CD4-positive, alpha-beta T cell treated with Interleukin-17A for 1 hour (primary cell): ENCODE data around the gene N4BP2.
"Not testable (repeated sequence)": the region's sequence is repeated elsewhere in the genome, so short reads cannot be mapped to it uniquely, and the experiment has no call there.

Experiments used
- DNase-seq: peaks from one replicate; pipeline ENCODE4 v3.0.0-alpha.2; 2020

Gene N4BP2

DNA sequence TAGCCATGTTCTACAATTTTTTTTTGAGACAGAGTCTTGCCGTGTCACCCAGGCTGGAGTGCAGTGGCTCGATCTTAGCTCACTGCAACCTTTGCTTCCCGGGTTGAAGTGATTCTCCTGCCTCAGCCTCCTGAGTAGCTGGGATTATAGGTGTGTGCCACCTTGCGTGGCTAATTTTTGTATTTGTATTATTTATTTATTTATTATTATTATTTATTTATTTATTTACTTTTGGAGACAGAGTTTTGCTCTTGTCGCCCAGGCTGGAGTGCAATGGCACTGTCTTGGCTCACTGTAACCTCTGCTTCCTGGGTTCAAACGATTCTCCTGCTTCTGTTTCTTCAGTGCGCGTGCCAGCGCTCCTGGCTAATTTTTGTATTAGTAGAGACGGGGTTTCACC is 36.8 kb downstream of the N4BP2 start:
- DNase-seq: not testable (repeated sequence)

DNA sequence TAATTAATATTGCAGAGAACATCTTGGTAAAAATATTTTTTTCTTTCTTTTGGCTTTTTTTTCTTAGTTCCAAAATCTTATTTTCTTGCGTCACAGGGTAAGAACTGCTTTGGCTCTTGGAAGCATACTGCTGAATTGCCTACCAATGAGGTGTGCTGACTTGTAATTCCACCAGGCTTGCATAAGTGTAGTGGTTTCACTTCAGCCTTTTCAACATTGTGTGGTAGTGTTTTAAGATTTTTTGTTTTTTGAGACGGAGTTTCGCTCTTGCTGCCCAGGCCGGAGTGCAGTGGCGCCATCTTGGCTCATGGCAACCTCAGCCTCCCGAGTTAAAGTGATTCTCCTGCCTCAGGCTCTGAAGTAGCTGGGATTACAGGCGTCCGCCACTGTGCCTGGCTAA is 42.4 kb downstream of the N4BP2 start:
- DNase-seq: no peak

DNA sequence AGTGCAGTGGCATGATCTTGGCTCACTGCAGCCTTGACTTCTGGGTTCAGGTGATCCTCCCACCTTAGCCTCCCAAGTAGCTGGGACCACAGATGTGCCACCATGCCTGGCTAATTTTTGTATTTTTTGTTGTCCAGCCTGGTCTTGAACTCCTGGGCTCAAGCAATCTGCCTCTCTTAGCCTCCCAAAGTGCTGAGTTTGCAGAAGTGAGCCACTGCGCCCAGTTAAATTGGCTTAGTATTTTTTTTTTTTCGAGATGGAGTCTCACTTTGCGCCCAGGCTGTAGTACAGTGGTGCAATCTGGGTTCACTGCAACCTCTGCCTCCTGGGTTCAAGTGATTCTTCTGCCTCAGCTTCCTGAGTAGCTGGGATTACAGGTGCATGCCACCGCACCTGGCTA is 50.5 kb downstream of the N4BP2 start:
- DNase-seq: not testable (repeated sequence)

DNA sequence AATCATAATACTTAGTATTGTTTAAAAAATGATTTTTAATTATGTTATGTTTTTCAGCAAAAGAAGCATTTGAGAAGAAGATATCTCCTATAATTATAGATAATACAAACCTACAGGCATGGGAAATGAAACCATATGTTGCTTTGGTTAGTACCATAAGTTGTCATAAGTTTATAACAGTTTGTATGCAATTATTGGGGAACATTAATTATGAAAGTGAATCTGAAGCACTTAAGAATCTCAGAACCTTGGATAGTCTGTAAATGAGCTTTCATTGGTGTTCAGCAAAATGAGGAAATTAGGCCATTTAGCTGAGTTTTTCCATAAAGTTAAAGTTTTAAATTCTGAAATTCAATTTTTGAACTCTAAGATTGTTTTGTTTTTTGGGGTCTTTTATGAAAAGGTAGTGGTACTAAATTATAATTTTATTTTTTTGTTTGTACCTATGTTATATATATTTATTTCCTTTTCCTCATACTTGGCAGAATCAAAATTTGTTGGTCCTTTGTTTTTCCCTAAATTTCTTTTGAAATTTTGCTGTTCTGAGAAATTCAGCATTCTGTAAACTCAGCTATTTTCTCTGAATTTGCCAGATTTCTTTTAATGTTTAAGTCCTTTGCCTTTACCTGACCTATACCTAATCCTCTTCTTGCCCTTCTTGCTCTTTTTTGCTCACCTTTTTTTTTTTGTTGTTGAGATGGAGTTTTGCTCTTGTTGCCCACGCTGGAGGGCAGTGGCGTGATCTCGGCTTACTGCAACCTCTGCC is 55.6 kb downstream of the N4BP2 start:
- DNase-seq: no peak

DNA sequence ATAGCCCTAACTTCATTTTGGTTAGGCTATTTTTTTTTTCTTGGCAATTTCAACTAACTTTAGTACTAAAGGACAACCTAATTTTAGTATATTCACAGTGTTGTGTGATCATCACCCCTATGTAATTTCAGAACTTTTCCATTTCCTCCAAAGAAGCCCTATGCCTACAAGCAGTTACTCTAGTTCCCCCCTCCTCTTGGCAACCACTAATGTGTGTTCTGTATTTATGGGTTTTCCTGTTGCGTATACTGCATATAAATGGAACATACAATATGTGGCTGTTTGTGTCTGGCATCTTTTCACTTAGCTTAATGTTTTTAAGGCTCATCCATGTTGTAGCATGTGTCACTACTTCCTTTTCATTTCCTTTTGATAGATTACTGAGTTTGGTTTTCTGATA is 57.6 kb downstream of the N4BP2 start:
- no peak for DNase-seq

DNA sequence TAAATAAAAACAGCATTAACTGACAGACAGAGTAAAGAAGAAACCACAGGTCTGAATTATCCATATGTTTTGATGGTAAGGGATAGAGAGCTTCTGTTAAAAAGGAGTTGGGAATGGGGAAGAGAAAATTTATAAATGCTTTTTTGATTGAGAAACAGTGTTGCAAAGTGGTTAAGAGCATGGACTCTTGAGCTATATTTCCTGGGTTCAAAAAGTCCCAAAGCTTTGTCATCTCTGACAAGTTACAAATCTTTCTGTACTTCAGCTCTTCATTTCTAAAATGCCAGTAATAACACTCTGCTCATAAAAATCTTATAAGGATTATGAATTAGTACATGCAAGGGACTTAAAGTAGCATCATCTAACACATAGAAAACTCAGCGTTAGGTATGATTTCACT is 62.2 kb downstream of the N4BP2 start:
- no peak for DNase-seq

DNA sequence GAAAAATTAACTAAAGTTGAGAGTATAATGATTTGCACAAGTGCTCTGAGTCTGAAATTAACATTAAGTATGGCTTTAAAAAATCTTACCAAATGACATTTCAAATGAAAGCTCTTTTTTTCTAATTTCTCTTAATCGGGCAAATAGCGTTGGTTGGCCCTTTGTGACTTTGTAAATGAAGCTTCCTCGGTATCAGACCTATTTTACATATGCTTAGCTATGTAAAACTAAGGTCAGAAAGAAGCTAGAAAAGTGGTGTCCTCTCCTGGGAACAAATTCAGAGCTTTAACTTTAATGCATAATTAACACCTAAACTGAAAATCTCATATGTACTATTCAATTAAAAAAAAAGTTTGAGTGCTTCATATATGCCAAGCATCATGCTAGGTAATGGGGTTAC is 62.7 kb downstream of the N4BP2 start:
- DNase-seq: no peak

DNA sequence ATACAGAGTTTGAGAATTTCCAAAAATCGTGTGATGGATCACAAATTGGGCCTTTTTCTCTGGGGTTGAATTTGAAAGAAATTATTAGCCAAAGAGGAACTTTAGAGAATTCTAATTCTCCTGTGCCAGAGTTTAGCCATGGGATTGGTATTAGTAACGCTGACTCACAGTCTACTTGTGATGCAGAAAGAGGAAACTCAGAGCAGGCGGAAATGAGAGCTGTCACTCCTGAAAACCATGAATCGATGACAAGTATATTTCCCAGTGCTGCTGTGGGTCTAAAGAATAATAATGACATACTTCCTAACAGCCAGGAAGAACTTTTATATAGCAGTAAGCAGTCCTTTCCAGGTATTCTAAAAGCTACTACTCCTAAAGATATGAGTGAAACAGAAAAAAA is 64.9 kb downstream of the N4BP2 start:
- DNase-seq: peak; percentile 16

DNA sequence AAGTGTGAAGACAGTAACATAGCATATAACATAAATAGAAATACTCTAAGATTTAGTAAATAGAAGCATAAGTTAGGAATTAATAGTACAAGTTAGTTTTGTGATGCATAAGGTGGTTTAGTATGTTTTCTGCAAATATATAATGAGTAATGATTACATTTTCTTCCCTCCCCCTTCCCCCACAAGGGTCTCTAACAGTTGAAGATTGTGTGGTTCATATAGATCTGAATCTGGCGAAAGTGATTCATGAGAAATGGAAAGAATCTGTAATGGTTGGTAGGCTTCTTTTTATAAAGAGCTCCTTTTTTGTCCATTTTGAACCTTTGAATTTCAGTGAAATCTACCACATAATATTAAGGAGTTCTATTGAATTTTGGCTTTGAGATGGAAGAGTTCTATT is 66.3 kb downstream of the N4BP2 start:
- DNase-seq: no peak

DNA sequence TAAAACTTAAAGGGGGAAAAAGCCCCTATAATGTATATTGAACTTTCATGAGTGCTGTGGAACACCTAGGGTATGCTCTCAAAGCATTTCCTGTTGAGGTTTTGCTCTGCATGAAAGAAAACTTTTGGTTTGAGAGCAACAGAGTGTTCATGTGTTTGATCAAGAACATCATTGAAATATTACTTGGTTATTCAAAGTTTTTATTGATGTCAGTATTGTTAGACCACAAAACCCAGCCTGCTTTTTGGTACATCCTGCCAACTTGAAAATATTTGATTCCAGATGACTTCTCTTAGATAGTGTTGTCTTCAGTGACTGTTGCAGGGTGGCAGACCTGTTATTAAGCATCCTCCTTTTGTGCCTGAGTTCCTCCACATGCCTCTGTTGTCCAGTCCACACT is 68.0 kb downstream of the N4BP2 start:
- DNase-seq: peak; percentile 56

DNA sequence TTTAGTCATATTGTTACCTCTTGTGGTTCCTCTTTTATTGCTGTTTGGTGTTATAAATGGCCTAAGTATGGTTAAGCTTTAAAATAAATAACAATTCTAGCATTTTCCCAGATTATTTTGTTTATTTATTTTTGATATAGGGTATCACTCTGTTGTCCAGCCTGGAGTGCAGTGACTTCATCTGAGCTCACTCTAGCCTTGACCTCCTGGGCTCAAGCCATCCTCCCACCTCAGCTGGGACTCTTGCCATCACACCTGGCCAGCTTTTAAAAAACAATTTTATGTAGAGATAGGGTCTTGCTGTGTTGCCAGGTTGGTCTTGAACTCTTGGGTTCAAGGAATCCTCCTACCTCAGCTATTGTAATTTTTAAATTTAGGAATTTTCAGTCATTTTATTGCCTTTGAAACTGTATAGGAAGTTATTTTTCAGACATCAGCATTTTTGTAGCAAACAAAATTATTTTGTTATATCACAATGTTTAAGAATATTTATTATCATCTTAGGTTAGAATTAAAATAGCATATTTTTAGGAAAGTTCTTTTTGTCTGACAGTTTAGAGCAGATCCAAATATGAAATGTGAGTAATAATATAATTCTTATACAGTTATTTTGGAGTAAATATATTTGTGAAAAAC is 73.9 kb downstream of the N4BP2 start:
- DNase-seq: no peak

DNA sequence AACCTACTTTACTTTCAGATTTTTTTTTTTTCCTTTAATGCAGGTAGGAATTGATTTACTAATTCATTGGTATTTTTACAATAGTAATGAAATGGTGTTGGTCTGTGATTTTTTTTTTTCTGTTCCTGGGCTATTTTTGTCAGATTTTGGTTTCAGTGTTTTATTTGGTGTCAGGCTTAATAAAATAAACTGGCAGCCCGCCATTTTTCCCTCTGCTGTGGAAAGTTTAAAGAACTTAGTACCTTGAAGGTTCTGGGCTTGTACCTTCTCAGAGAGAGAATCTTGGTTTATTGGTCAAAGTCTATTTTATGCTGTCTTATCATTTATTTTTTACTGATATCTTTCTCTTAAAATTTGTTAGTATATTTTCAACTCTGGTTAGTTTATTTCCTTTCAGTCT is 76.2 kb downstream of the N4BP2 start:
- DNase-seq: no peak

DNA sequence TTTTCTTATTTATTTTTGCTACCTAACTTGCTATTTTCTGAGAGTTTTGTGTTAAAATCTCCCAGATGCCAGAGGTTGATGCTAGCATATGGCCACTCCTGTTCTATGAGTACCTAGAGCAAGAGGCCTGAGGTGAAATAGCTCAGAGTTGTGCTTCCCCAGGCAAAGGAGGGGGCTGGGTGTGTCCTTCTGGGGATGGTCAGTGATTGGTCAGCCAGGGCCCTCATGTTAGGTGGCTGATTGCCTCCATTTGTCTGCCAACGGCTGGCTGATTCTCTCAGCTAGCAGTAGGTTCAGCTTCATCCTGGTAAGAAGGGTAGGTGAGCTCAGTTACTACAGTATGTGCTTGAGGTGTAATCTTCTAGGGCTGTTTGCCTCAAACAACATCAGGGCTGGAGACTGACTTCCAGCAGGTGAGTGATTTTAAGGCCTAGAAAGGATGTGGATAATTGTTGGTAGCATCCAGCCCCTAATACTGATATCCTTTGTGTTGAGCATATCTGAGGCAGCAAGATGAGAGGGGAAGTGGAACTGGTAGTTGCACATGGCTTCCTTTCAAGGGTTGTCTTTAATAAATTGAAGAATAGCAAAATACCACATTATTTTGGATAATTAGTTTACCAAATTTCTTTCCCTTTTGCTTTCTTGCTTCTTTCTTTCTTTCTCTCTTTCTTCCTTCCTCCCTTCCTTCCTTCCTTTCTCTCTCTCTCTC is 77.7 kb downstream of the N4BP2 start:
- no peak for DNase-seq

DNA sequence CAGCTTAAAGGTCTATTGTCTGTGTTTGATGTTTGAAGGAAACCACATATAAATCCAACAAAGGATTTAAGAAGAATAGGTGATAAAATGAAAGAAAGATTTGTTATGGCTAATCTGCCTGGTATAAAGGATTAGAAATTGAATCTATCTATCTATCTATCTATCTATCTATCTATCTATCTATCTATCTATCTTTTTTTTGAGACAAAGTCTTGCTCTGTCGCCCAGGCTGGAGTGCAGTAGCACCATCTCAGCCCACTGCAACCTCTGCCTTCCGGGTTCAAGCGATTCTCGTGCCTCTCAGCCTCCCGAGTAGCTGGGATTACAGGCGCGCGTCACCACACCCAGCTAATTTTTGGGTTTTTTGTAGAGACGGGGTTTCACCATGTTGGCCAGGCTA is 79.6 kb downstream of the N4BP2 start:
- not testable (repeated sequence) for DNase-seq

DNA sequence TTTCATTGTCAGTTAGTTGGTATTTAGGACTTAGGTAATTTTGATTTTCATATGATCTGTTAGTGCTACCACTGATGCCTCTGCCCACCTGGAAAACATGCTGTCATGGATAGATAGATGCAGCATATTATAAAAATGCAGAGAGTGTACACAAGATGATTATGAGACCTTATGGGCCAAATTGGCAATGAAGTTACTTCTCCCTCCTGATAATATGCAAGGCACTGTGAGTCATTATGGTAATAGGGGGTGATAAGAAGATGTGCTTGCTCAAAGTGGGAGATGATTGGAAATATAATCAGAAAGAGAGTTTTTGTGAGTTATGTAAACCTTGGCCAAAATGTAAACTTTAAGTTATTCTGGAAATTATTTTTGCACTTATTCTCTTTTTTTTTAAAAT is 83.5 kb downstream of the N4BP2 start:
- DNase-seq: no peak

DNA sequence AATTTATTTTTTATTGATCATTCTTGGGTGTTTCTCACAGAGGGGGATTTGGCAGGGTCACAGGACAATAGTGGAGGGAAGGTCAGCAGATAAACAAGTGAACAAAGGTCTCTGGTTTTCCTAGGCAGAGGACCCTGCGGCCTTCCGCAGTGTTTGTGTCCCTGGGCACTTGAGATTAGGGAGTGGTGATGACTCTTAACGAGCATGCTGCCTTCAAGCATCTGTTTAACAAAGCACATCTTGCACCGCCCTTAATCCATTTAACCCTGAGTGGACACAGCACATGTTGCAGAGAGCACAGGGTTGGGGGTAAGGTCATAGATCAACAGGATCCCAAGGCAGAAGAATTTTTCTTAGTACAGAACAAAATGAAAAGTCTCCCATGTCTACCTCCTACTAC is 83.9 kb downstream of the N4BP2 start:
- not testable (repeated sequence) for DNase-seq

DNA sequence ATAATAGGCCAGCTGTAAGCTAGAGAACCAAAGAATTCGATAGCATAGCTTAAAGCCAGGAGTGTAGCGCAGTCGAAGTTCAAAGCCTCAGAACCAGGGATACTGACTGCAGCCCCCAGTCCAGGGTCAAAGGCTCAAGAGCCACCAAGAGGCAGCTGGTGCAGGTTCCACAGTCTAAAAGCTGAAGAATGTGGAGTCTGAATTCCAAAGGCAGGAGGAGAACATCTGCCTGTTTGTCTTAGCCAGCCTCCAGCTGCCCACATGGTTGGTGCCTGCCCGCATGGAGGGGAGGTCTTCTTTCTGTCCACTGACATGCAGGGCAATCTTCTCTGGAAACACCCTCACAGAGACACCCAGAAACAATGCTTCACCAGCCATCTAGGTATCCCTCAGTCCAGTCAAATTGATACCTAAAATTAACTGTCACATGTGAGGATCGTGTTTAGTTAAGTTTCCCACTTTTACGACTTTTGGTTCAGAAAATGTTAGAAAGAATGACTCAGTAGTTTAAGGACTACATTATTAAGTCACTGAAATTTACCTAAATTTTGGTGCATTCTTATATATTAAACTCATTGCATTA is 87.4 kb downstream of the N4BP2 start:
- DNase-seq: no peak

DNA sequence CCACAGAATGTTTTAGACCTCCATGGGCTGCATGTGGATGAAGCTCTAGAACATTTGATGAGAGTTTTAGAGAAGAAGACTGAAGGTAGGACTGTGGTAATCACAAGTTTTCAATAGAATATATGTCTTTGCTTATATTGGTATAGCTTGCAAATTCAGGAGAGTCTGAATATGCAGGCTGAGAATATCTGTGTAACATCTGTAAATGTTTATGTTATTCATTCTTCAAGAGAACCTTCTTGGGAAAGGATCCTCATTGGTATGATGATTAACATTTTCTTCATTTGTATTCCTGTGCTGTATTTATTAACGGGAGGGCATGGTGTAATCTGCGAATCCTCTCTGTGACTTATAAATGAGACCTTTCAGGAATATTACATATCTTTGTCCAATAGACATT is 88.1 kb downstream of the N4BP2 start:
- no peak for DNase-seq

DNA sequence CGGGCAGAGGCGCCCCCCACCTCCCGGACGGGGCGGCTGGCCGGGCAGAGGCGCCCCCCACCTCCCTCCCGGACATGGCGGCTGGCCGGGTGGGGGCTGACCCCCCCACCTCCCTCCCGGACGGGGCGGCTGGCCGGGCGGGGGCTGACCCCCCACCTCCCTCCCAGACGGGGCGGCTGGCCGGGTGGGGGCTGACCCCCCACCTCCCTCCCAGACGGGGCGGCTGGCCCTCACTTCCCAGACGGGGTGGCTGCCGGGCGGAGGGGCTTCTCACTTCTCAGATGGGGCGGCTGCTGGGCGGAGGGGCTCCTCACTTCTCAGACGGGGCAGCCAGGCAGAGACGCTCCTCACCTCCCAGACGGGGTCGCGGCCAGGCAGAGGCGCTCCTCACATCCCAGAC is 90.8 kb downstream of the N4BP2 start:
- DNase-seq: not testable (repeated sequence)

DNA sequence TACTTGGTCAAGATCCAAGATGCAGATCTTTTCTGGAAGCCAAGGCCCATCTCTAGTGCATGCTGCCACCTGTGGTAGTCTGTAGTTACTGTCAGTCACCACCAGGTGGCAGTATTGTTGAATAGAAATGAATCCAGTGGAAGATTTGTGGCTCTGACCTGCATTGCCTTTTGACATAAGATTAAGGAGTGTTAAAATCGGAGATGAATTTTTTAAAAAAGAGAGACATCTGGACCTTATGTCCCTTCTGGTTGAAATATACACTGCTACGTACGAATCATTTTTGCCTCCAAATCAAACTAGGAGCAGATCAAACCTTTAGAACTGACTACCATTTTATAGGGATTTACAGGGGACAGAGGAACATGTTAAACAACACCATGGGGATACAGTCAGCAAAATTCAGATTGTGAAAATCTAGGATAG is 93.3 kb downstream of the N4BP2 start:
- peak; percentile 88 for DNase-seq

DNA sequence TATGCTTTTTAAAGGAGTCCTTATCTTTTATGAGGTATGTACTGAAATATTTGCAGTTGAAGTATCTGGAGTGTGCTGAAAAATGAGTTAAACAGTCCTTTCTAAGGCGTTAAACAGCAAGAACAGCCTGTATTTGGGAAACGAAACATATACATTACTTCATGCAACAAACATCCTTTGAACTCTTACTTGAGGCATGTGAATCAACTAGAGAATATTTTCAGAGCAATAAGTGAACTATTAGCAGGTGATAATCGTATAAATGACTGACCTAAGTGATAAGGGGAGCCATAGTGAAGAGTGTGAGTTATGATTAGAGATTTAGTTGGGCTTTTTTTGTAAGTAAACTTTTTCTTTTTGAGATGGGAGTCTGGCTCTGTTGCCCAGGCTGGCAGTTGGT is 94.3 kb downstream of the N4BP2 start:
- DNase-seq: no peak

DNA sequence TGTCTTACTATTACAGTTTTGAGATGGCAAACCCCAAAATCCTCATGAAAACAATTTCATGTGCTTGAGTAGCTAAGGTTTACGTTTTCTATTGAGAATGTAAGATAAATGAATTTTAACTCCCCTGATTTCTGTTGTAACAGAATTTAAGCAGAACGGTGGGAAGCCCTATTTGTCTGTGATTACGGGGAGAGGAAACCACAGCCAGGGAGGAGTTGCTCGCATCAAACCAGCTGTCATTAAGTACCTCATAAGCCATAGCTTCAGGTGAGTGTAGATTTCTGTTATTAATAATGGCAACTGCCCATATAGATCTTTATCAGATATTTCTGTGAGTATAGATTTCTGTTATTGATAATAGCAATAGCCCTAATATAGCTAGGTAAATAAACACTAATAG is 96.0 kb downstream of the N4BP2 start:
- peak; percentile 60 for DNase-seq

DNA sequence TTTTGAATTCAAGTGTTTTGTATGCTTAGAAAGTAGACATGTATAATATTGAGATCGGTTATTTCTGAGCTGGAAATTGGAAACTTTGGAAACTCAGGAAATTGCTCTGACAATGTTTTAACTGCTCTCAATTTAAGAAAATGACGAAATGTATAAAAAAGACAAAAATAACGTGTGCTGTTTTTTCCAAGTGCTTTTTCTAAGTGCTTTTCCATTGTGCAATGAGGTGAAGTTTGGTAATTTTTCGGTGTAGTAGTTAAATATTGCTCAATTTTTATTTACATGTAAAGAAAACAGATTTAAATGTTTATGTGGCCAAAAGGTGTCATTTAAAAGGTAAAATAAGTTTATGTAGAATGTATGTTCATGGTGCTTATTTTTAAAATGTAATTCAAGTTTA is 100.8 kb downstream of the N4BP2 start:
- no peak for DNase-seq

DNA sequence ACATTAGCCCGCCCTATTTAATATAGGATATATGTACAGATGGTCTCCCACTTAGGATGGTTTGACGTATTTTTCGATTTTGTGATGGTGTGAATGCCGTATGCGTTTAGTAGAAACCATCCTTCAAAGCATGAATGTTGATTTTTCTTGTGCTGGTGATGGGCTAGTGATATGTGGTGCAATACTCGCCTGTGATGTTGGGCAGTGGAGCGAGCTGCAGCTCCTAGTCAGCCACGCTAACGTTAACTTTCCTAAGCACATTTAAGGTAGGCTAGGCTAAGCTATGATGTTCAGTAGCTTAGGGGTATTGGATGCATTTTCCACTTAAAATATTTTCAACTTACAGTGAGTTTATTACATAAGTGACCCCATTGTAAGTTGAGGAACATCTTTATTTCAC is 103.6 kb downstream of the N4BP2 start:
- no peak for DNase-seq
